Amniotic epithelial cell (primary cell): Measurements from ENCODE around the gene RAPGEF3.

Experiments
- DNase-seq: peaks from one replicate; pipeline ENCODE4 v3.0.0-alpha.2; 2010; ENCODE audit warnings: low read depth

Gene RAPGEF3

GRCh38 chr12:47757364-47757839, 1.3 kb downstream of the RAPGEF3 start:
- no peak for DNase-seq

DNA sequence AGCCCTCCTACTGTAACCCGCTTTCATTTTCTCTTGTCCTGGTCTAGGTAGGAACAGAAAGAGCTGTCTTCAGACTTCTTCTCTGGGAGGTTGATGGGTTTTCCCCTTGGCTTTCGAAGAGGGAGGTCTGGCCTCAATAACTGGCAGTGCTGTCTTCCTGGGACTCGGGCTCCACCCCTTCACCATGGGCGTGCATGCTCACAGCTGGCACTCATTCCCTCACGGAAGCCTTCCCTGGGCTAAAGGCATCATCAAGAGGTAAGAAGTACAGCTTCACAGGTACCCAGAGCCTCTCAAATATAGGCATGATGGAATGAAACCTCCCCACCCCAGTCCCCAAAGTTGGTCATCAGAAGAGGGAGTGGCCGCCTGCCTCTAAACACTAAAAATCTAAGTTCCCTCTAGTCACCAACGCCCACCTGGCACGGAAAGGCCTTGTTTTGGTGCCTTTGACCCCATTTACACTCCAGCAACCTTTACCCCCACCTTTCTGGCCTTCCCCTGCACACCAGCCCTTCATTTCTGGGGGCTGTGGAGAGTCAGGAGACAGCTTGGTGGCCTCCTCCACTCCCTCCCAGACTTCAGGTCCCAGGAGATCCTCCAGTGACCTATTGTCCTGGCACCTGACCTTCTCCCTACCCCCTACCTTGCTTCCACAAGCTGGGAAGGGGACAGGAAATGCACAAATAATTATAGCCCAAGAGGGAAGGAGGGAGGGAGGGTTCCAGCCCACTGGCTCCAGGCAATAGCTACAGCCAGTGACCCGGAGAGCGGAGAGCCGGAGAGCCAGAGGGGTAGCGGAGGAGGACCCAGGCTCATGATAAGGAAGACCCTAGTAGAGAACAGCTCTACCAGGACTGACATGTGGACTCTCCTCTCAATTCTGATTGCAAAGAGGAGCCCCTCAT, 2.8 kb downstream of the RAPGEF3 start:
- DNase-seq = no peak

GRCh38 chr12:47754881-47755280, 3.8 kb downstream of the RAPGEF3 start:
- no peak for DNase-seq

- no peak for DNase-seq
Observed at GRCh38 chr12:47754126-47754525, 4.6 kb downstream of the RAPGEF3 start.

DNA sequence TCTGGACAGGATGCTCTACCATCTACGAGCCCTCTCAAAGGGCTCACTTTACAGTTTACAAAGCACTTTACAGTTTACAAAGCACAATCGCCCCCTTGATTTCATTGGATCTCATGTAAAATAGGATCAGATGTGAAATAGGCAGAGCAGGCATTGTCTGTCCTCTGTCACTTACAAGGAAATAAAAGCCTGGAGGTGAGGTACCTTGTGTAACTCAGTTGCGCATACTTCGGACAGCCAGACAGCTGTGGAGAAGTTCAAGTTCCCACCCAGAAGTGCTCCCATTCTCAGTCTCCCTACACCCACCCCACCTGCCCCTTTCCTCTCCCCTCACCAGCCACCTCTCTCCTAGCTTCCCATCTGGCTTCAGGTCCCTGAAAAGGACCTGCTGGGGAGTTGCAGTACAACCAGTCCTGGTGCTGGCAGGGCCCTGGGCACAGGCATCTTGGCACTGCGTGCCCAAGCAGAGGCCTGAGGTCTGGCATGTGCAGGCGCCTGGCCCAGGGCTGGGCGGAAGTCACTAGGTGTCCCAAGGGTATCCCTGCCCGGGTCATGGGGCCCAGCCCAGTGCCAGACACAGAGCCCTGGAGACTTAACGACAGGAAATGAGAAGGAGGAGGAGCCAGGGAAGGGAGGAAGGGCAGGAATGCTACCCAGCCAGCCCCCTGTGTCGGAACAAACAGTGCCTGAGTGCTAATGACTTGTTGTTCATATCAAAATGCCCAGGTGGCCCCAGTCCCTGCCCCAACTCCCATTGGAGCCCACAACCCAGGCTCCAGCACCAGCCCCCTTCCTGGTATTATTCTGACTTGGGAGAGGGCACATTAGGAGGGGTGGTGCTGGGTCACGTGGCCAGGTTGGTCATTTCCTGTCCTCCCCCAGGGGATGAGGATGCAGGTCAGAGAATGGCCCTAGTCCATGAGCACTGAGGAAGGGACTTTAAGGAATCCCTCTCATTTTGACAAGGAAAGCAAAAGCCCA, 5.4 kb downstream of the RAPGEF3 start:
- no peak for DNase-seq

GRCh38 chr12:47752552-47752951, 6.1 kb downstream of the RAPGEF3 start:
- DNase-seq = no peak

DNA sequence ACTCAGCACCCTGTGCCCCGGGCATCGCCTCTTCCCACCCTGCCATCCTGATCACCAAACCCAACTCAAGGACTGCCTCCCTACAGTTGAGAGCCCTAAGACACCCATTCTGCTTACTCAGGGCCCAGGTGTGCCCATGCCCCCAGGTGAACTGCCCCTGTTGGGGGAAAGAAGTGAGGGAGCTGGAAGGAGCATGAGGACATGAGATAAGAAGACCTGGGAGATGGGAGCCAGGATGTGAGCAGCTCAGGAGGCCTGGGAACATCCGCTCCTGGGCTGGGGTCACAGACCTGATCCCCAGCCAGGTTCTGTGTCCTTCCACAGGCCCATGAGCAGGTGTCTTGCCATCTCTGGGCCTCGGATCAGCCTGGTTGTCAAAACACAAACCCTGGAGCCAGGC, 6.6 kb downstream of the RAPGEF3 start:
- no peak for DNase-seq

DNA sequence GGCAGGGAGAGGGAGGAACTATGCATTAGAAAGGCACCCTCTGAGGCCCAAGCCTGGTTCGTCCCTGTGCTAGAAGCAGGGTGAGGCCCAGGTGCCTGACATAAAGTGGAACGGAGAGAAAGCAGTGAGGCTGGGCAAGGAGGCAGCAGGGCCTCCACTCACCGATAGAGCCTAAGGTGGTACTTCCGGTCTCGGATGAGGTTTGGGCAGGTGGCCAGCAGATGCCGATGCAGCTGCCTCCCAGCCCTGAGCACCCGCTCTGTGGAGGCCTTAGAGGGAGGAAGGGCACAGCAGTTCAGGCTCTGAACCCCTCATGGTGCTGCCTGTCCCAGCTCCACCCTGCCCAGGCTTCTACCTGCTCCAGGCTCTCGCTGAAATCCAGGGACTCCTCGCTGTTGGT, 7.1 kb downstream of the RAPGEF3 start:
- DNase-seq = no peak

DNA sequence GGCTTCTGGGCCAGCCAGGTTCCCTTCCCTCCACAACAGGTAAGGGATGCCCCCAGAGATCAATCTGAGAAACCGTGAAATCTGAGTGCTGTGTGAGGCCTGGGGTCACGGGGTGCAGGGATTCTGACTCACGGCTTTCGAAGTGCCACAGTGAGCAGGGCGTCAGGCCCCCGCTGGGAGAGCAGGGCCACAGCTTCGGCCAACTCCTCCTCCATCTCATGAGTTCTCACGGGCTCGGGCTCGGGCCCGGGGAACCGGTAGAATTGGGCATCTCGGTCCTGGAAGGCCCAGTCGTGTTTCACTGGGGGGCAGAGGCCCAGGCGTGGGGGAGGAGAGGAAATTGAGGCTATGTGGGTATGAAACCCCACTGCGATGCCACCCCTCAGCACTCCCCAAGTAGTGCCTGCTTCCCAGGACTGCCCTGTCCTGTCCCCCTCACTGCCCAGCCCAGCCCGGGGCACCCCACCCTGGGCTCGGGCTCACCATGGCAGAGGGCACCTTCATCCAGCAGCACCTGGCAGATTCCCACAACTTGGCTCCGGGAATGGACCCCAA, 7.7 kb downstream of the RAPGEF3 start:
- no peak for DNase-seq

- peak; percentile 44 for DNase-seq
Observed at GRCh38 chr12:47750229-47750798, 8.4 kb downstream of the RAPGEF3 start.

- no peak for DNase-seq
Observed at GRCh38 chr12:47748899-47749298, 9.8 kb downstream of the RAPGEF3 start.

DNA sequence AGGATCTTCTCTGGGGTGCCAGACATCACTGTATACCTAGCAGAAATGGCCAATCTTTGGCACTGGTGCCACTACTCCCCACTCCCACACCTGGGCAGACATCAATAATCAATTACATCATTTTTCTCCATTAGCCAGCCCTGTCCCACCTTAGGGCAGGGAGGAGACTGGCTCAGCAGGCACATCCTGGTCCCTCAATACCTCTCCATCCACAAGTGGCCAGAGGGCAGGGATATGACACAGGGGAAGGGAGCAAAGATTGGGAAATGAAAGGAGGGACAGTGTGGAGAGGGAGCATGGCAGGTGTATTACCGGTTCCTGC, 10.2 kb downstream of the RAPGEF3 start:
- DNase-seq = no peak

DNA sequence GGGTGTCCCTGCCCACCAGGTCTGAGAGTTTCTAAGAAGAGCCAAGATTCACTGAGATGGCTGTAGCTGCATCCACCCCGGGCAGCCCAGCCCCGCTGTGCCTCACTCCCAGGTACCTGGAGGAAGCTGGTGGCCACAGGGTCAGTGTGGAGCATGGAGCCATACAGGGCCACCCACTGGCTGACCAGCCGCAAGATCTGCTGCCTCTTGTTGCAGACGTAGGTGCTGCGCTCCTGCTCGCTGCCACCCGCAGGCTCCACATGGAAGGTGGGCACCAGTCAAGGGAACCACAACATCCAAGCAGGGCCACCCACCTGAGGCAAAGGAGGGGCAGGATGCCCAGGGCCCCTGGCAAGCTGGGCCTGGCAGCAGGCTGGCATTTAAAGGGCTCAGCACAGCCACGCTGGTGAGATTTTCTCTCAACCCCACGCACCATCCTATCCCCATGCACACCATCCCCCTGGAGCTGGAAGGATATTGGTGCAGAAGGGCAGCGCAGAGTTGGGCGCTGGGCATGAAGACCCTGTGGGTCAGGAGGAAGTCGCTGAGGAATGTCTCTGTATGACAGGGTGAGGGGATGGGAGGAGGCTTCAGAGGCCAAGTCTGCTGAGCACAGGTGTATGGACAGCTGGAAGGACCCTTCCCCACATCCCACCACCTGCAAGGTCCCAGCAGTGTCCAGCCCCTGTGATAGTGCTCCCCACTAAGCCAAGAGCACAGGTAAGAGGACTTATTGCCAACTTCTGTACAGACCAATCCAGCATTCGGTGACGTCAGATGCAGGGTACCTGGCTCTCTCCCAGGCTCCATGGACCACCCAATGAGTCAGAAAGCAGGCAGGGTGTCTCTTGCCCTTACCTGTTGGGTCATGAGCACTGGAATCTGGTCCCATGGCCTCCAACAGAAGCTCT, 10.8 kb downstream of the RAPGEF3 start:
- no peak for DNase-seq

- DNase-seq = no peak
Observed at GRCh38 chr12:47747126-47747525, 11.6 kb downstream of the RAPGEF3 start.

DNA sequence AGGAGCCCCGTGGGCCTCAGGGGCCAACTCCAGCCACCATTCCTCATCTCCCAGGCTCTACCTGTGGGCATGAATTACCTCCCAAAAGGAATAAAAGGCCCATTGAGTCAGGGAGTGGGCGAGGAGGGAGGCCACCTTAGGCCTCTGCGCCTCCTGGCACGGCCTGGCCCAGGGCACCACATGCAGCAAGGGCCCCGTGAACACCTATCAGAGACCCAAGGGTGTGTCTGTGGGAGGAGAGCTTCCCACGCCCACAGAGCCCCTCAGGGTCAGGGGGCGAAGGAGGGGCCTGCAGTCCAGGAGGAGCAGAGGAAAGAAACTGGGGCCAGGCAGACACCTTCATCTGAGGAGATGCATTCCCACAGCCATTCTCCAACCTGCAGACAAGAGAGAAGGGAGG, 12.2 kb downstream of the RAPGEF3 start:
- DNase-seq = no peak

- no peak for DNase-seq
Observed at GRCh38 chr12:47746073-47746472, 12.6 kb downstream of the RAPGEF3 start.

- DNase-seq = no peak
Observed at GRCh38 chr12:47745485-47746041, 13.1 kb downstream of the RAPGEF3 start.

DNA sequence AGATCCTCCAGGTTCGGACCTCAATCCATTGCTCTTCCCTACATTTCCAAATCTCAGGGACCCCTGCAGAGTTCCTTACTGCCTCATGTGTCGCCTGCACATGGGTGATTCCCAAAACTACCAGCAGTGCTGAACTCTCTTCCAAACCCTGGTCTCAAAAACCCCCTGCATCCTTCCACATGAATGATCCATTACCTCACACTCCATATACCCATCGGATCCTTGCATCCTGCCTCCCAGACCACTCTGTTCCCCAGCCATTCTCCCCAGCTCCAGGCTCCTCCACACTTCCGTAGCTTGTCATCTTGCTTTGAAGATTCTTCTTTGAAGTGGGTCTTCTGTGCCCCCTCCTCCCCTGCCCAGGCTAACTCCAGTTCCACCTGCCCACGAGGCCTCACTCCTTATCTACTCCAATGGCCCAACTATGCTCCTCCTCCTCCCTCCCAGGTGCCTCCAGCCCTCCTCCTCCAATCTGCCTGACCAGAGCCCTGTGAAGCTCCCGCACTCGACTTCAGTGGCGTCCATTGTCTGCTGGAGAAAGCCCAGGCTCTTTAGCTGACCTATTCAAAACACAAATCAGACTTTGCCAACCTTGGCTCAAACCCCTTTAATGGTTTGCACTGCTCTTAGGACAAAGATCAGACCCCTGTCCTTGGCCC, 13.8 kb downstream of the RAPGEF3 start:
- no peak for DNase-seq

DNA sequence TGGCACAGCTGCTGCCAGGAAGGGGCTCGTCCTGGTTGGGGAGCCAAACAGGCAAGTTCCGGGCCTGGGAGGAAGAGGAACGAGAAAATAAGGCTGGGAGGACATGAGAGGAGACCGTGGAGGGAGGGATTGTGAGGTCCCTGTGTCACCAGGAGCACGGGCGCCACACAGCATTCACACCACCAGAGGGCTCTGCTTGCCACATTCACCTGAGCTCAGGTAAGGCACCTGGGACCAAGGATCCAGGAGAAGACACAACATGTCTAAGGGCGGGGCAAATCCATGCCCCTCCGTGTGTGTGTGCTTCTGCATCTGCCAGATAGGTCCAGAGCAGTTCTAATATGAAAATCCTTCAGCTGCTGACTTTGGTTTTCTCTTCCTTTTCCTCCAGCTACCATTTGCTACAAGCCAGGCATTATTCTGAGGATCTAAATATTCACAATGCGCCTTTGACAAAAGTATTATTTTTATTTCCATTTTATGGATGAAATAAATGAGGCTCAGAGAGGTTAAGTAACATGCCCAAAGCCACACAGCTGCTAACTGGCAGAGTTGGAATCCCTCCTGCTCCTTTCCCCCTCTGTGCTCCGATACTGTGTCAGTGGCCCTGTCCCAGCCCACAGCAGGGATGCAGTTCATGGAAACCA, 14.6 kb downstream of the RAPGEF3 start:
- DNase-seq = no peak
